Body of pancreas (tissue), 4 donors: Measurements from ENCODE around the gene ARVCF. TPM values are rescaled to one million over a fixed set of nuclear protein-coding genes. Genes with fewer than 3 reads are reported as not detected.

ENCODE experiments used
- ATAC-seq: fragments of 150-250 bp; one replicate; pipeline ENCODE4 v1.9.1; 2016
- DNase-seq, 4 donors: peaks; one replicate each; pipeline ENCODE4 v3.0.0-alpha.2; 2019
- H3K27ac ChIP-seq, 4 donors: fragments of 200-600 bp; sonication (generic); 1 replicate in 3 of 4; 2 replicates in 1 of 4; pipeline versions ENCODE4 v1.5.1 to v1.6.1; 2016 to 2019; ENCODE audit warnings: mild to moderate bottlenecking in 1 of 4, mixed read lengths in 1 of 4, moderate library complexity in 1 of 4
- H3K27me3 ChIP-seq, 2 donors: fragments of 200-600 bp; sonication (generic); one replicate each; pipeline ENCODE4 v1.6.0; 2016; ENCODE audit warnings: mild to moderate bottlenecking in 1 of 2
- H3K36me3 ChIP-seq, 2 donors: fragments of 200-600 bp; sonication (generic); replicated peaks in 1 of 2; 2 replicates each; pipeline ENCODE4 v1.5.1; 2016; ENCODE audit warnings: low read depth in 2 of 2; ENCODE audit not compliant: insufficient read depth in 1 of 2
- H3K4me1 ChIP-seq: fragments of 200-600 bp; sonication (generic); one replicate; pipeline ENCODE4 v1.6.0; 2016
- H3K4me3 ChIP-seq, 2 donors: fragments of 200-600 bp; sonication (generic); 1 replicate in 1 of 2; 2 replicates in 1 of 2; pipeline ENCODE4 v1.5.1; 2016 to 2019
- H3K9me3 ChIP-seq, 3 donors: fragments of 200-600 bp; sonication (generic); 1 replicate in 2 of 3; 2 replicates in 1 of 3; pipeline ENCODE4 v1.5.1; 2016
- POLR2A ChIP-seq, 3 donors: fragments of 450-650 bp; IDR thresholded peaks; one replicate each; pipeline ENCODE4 v1.6.1; 2016; ENCODE audit warnings: antibody characterized with exemption in 3 of 3, mild to moderate bottlenecking in 2 of 3
- WGBS, 2 donors: methylation state at CpG; one replicate each; pipeline ENCODE4 v1.1.5; 2017; 5-methylcytosine and 5-hydroxymethylcytosine counted together
- intact Hi-C: fragments of 100-400 bp; cut with DNase I; formaldehyde crosslinking; loops from one replicate; pipeline ENCODE4 v1.15.1; 2023
- total RNA-seq, 2 donors: library from RNA; depleted of rRNA; stranded (reverse); fragments of >200 nt; gene quantifications; one replicate each; pipeline ENCODE4 v1.1.0, GENCODE V29; 2016
- TF ChIP-seq, protein P1 (sequence below), 7 experiments: fragments of 450-650 bp in 4 of 7; fragments of 200-600 bp in 3 of 7; sonication (generic) in 3 of 7; IDR thresholded peaks; one replicate each; pipeline ENCODE4 v1.5.1; 2016 to 2019; ENCODE audit warnings: antibody characterized with exemption in 7 of 7

The ARVCF gene
- total RNA-seq, 2 donors from 2014 or later: 36.6 to 150 TPM

DNA sequence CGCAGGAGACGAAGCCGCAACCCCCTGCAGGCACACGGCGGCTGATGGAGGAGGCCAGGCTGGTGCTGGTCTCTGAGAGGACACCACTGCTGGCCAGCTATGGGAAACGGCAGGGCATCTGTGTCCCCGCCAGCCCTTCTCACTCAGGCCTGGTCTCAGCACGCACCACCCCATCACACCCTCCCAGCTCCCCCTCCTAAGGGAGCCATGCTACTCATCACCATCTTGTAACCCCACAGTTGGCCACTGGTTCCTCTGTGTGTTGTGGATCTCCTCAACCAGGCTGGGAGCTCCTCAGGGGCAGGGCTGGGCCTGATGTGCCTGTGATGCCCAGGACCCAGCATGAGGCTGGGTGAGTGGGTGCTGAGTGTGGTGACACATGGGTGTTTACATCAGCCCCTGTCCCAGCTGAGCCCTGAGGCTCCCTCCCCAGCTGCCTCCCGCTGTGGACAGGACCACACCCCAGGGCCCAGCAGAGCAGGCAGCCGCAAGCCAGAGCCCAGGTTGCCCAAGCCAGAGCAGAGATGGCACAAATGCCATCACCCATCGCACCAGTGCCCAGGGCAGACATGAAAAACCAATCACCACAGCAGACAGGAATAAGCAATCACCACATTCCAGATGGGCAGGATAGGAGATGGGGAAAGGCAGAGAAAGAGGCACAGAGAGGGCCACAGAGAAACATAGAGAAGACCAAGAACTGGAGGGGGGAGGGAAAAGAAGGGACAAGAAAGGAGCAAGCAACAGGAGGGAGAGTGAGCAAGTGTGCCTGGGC is 8.2 kb downstream of the ARVCF start:
- H3K9me3 ChIP-seq: no peaks in the 10 kb centered on the region
- H3K4me1 ChIP-seq: no peaks in the 10 kb centered on the region
- DNase-seq (no peak), ATAC-seq (no peak)
- H3K4me3 ChIP-seq: no peak overlapping the region
- intact Hi-C loops: no loop called here
- TF ChIP-seq, protein P1, sequence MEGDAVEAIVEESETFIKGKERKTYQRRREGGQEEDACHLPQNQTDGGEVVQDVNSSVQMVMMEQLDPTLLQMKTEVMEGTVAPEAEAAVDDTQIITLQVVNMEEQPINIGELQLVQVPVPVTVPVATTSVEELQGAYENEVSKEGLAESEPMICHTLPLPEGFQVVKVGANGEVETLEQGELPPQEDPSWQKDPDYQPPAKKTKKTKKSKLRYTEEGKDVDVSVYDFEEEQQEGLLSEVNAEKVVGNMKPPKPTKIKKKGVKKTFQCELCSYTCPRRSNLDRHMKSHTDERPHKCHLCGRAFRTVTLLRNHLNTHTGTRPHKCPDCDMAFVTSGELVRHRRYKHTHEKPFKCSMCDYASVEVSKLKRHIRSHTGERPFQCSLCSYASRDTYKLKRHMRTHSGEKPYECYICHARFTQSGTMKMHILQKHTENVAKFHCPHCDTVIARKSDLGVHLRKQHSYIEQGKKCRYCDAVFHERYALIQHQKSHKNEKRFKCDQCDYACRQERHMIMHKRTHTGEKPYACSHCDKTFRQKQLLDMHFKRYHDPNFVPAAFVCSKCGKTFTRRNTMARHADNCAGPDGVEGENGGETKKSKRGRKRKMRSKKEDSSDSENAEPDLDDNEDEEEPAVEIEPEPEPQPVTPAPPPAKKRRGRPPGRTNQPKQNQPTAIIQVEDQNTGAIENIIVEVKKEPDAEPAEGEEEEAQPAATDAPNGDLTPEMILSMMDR (IDR thresholded peaks at IDR 0.05): no peak
- TF ChIP-seq POLR2A (IDR thresholded peaks at IDR 0.05): no peak
- 90 to 93% methylated on average over 11 of the region's 11 CpGs for WGBS, 2 donors
- no peak overlapping the region for H3K27ac ChIP-seq
- H3K36me3 ChIP-seq: no peaks in the 10 kb centered on the region
- no peaks in the 10 kb centered on the region for H3K27me3 ChIP-seq

DNA sequence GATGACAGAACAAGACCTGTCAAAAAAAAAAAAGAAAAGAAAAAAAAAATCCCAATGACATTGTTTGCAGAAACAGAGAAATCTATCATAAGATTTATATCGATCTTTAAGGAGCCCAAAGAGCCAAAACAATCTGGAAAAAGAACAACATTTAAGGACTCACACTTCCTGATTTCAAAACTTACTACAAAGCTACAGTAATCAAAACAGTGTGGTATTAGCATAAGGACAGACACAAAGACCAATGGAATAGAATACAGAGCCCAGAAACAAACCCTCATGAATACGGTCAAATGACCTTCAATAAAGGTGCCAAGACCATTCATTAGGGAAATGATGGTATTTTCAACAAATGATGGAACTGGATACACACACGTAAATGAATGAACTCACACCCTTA is 12.2 kb downstream of the ARVCF start:
- WGBS, 2 donors: 95 to 99% methylated on average over 3 of the region's 3 CpGs
- Histone ChIP-seq H3K27me3 (no peaks in the 10 kb centered on the region), H3K27ac (no peak overlapping the region), H3K9me3 (no peaks in the 10 kb centered on the region), H3K4me3 (no peak overlapping the region), H3K36me3 (no peaks in the 10 kb centered on the region), H3K4me1 (no peaks in the 10 kb centered on the region)
- TF ChIP-seq POLR2A (IDR thresholded peaks at IDR 0.05): no peak
- TF ChIP-seq, protein P1 (IDR thresholded peaks at IDR 0.05): no peak
- DNase-seq (no peak), ATAC-seq (no peak)
- intact Hi-C loops: no loop called here

DNA sequence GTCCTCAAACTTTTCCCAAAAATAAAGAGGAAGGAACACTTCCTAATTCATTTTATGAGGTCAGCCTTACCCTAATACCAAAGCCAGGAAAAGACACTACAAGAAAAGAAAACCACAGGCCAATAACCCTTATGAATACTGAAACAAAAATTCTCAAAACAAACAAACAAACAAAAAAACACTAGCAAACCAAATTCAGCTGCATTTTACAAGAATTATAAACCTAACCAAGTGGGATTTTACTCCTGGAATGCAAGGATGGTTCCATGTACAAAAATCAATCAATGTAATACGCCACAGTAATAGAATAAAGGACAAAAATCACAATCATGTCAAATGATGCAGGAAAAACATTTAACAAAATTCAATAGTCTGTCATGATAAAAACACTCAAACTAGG is 13.3 kb downstream of the ARVCF start:
- intact Hi-C loops: no loop called here
- H3K27ac ChIP-seq: no peak overlapping the region
- no peaks in the 10 kb centered on the region for H3K9me3 ChIP-seq
- H3K36me3 ChIP-seq: no peaks in the 10 kb centered on the region
- 85 to 93% methylated on average over 1 of the region's 1 CpG for WGBS, 2 donors
- no peak for ATAC-seq
- DNase-seq: no peak
- TF ChIP-seq, protein P1 (IDR thresholded peaks at IDR 0.05): no peak
- TF ChIP-seq POLR2A (IDR thresholded peaks at IDR 0.05): no peak
- no peaks in the 10 kb centered on the region for H3K27me3 ChIP-seq
- no peak overlapping the region for H3K4me3 ChIP-seq
- no peaks in the 10 kb centered on the region for H3K4me1 ChIP-seq

DNA sequence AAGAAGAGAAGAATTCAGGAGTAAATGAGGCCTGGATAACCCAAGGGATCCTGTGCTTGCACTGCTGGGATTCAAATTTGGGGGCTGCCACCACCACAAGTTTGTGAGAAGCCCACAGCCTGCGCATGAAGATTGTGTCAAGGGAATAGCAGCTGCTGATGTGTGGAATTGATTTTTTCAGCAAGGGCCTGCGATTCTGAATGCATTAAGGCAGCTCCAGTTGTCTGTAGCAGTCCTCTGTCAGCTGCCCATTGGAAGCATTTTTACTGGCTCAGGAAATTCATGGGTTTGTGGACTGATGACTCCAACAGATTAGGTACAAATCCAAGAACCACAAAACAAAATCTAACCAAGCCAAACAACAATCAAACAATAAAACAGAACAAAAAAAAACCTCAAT is 14.0 kb downstream of the ARVCF start:
- H3K27ac ChIP-seq: no peak overlapping the region
- TF ChIP-seq, protein P1 (IDR thresholded peaks at IDR 0.05): no peak
- no peak for TF ChIP-seq POLR2A (IDR thresholded peaks at IDR 0.05)
- H3K4me3 ChIP-seq: no peak overlapping the region
- intact Hi-C loops: no loop called here
- no peaks in the 10 kb centered on the region for H3K27me3 ChIP-seq
- DNase-seq (no peak), ATAC-seq (no peak)
- no peaks in the 10 kb centered on the region for H3K9me3 ChIP-seq
- H3K36me3 ChIP-seq: no peaks in the 10 kb centered on the region
- no peaks in the 10 kb centered on the region for H3K4me1 ChIP-seq
- WGBS, 2 donors: 64 to 75% methylated on average over 2 of the region's 2 CpGs

DNA sequence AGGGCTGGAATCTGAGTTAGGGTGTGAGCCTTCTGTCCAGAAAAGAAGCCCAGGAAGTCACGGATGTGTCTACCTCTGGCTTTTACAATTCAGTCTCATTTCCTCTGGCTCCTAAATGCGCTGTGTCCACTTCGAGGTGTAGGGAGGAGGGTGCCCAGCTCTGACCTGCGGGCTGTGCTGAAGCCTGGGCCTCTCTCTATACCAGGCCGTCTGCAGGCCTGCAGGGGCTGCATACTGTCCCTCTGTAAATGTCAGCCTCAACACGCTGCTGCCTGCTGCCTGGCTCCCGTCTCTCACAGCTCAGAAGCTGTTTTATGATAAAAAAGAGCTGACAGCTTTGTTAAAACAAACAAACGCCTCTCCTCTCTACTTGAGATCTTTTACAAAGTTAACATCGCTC is 14.5 kb downstream of the ARVCF start:
- no peak for DNase-seq
- no peak overlapping the region for H3K4me3 ChIP-seq
- intact Hi-C loops: no loop called here
- H3K9me3 ChIP-seq: no peaks in the 10 kb centered on the region
- TF ChIP-seq POLR2A (IDR thresholded peaks at IDR 0.05): no peak
- TF ChIP-seq, protein P1 (IDR thresholded peaks at IDR 0.05): no peak
- no peak overlapping the region for H3K27ac ChIP-seq
- no peaks in the 10 kb centered on the region for H3K27me3 ChIP-seq
- 88 to 89% methylated on average over 9 of the region's 9 CpGs for WGBS, 2 donors
- no peak for ATAC-seq
- no peaks in the 10 kb centered on the region for H3K36me3 ChIP-seq
- H3K4me1 ChIP-seq: no peaks in the 10 kb centered on the region
